ENCODE measurements around the gene XPA.
"Not testable (repeated sequence)": the region's sequence is repeated elsewhere in the genome, so short reads cannot be mapped to it uniquely, and the experiment has no call there.

The XPA gene

GRCh38 chr9:97703437-97704344 lies 6.6 kb upstream of the XPA start:
- DNase-seq: peak; percentile 51

DNA sequence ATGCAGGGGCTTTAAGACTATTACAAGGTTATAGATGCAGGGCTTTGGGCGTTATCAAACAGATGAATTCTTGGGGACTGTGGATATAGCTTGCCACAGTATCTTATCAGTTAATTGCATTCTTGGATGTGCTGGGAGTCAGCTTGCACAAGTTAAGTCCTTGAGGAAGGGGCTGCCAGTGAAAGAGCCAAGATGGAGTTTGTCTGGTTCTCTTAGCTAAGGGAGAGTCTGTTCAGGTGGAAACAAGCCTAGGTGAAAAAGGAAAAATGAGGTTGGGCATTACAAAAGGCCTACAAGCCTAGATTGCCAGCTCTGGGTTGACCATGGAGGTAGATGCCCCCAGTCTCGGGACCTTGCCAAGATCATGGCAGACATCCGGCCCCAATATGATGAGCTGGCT lies 2.7 kb upstream of the XPA start:
- DNase-seq: not testable (repeated sequence)

- not testable (repeated sequence) for DNase-seq
Observed at GRCh38 chr9:97699281-97699680, 2.1 kb upstream of the XPA start.

DNA sequence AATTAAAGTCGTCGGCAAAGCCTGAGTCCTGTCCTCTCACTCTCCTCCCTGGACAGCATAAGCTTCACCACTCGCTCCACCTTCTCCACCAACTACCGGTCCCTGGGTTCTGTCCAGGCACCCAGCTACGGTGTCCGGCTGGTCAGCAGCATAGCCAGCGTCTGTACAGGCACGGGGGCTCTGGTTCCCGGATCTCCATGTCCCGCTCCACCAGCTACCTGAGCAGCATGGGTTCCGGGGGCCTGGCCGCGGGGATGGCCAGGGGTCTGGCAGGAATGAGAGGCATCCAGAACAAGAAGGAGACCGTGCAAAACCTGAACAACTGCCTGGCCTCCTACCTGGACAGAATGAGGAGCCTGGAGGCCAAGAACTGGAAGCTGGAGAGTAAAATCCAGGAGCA lies 1.7 kb upstream of the XPA start:
- DNase-seq: no peak

DNA sequence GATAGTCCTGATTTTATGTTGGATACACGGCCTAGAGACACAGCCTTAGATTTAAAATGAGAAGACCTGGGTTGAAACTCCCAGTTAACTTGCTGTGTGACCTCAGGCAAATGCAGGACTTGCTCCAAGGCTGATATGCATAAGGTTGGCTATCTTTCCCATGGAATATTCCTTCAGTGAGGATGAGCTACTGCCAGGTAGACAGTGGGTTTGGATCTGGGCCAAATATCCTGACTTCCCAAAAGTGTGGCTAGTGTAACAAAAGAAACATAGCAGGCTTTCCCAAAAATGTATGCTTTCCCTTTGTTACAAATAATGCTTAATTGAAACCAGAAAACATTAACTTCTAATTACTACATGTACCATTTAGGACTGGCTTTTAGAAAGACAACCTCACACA lies 697 bp upstream of the XPA start:
- no peak for DNase-seq

DNA sequence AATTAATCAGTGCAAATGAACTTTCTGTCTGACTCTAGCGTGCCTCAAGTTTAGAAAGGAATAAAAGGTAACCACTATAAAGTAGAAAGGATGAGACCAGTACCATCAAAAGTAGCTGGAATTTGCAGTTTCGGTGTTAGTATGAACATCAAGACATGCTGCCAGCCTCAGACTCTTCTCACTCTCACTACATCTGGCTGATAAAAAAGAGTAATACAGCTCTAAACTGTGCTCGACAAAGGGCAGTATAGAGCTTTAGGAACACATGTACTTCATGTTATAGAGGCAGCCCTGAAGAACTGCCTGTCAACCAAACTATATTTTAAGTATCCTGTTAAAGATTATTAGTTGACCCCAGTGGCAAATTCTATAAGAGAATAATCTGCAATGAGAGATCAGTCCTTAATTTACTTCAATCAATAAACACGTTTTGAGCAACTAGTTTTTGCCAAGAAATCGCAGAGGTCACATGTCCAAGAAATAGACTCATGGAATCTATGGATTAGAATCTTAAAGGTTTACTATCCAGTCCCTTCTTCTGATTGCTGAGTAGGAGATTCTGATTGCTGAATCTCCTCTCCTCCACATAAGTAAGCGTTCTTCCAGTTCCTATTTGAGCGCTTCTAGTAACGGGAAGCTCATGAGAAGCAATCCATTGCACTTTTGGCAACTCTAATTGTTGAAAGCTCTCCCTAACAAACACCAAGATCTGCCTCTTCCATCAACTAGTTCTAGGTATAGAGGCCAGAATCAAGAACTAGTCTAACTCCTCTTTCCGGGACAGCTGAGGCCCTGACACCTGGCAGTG lies 941 bp downstream of the XPA start:
- DNase-seq: no peak

- no peak for DNase-seq
Observed at GRCh38 chr9:97695390-97695789, 1.8 kb downstream of the XPA start.

GRCh38 chr9:97694769-97695168 lies 2.4 kb downstream of the XPA start:
- DNase-seq: no peak

GRCh38 chr9:97689401-97690180 lies 7.5 kb downstream of the XPA start:
- no peak for DNase-seq

DNA sequence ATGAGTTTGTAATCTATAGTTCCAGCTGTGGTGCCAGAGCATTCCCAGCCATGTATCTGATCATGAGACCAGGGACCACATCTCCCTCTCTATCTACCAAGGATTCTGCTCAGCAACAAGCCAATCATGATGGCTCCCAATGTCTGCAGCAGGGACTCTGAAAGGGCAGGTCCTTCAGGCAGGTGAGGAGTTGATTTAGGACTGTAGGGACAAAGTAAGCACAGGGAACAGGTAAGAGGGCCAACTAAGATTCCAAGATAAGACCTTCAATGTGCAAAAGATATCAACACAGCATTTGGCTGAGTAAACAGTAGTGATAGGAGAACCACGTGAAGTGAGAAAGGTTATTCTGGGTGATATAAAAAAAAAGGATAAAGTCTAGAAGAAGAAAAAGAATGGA lies 8.5 kb downstream of the XPA start:
- no peak for DNase-seq

GRCh38 chr9:97682242-97682641 lies 14.9 kb downstream of the XPA start:
- DNase-seq: no peak

- no peak for DNase-seq
Observed at GRCh38 chr9:97675655-97676054, 21.5 kb downstream of the XPA start.

- DNase-seq: no peak
Observed at GRCh38 chr9:97673922-97674321, 23.2 kb downstream of the XPA start.

GRCh38 chr9:97672403-97672802 lies 24.7 kb downstream of the XPA start:
- DNase-seq: no peak

DNA sequence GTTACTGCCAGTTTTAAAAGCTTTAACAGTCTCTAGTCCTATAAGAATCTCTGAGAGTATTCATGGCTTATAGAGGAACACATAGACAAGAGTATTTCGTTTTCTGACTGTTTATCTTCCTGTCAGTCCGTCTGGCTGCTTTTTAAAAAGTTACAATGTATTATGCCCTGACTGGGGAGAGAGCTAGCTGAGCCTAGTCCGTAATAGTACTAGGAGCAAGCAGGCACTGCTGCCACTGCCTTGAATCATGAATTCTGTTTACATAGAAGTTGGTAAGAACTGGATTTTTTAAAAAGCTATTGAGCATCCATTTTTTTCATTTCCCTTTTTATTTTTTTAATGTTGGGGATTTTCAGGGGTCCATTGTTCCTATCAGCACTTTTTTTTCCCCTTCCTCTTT lies 26.6 kb downstream of the XPA start:
- no peak for DNase-seq

GRCh38 chr9:97668485-97668884 lies 28.7 kb downstream of the XPA start:
- DNase-seq: no peak

- no peak for DNase-seq
Observed at GRCh38 chr9:97666907-97667686, 30.0 kb downstream of the XPA start.

DNA sequence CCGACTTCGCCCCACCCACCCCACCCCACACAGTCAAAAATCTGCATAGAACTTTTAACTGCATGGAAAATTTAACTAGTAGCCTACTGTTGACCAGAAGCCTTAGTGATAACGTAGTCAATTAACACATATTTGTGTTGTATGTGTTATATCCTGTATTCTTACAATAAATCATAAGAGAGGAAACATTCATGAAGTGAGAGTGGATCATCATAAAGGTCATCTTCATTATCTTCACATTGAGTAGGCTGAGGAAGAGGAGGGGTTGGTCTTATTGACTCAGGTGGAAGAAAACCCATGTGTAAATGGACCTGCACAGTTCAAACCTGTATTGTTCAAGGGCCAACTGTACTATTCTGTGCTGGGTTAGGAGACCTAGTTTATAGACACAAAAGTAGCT lies 31.4 kb downstream of the XPA start:
- DNase-seq: no peak

- DNase-seq: no peak
Observed at GRCh38 chr9:97660847-97661246, 36.3 kb downstream of the XPA start.

DNA sequence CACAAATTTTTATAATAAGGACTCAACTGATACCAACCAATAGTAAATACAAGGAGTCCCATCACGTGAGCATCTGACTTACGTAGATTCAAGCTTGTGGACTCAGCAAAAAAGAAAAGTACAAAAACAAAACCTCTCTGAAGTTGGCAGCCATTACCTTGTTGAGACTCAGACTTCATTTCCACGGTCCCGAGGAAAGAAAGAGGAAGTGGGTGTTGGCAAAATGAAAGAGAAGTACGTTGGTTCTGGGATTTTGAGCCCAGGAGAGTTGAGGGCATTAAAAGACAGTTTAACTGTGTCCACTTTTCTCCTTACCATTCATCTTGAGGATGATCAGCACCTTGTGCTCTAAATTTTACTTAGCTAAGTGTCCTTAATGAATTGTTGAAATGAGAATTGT lies 36.8 kb downstream of the XPA start:
- no peak for DNase-seq

GRCh38 chr9:97659771-97660170 lies 37.4 kb downstream of the XPA start:
- no peak for DNase-seq

GRCh38 chr9:97658707-97659106 lies 38.4 kb downstream of the XPA start:
- no peak for DNase-seq

DNA sequence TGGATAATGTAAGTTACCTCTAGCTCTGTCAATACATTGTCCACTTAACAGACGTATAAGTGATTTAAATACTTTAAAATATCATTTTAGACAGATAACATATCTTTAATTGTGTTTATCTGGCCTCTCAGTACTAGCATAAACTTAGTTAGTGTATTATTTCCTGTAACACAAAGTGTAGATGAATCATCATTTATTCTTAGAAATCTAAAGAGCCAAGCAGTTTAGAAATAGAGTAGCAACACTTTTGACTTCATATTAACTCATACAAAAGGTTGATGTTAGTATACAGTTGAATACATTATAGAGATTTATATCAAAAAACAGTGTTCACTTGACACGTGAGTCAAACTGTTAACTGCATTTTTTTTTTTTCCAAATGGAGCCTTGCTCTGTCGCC lies 45.5 kb downstream of the XPA start:
- DNase-seq: no peak

All from CD4-positive, alpha-beta T cell treated with Interleukin-4 for 4 hours (primary cell).